Measurements from ENCODE around the gene WDR86. TPM values are rescaled to one million over a fixed set of nuclear protein-coding genes. Genes with fewer than 3 reads are reported as not detected.

Gene WDR86
- total RNA-seq, 4 donors from 2014 or later: 1.4 to 2.4 (median 2.0) TPM; not detected in 1

DNA sequence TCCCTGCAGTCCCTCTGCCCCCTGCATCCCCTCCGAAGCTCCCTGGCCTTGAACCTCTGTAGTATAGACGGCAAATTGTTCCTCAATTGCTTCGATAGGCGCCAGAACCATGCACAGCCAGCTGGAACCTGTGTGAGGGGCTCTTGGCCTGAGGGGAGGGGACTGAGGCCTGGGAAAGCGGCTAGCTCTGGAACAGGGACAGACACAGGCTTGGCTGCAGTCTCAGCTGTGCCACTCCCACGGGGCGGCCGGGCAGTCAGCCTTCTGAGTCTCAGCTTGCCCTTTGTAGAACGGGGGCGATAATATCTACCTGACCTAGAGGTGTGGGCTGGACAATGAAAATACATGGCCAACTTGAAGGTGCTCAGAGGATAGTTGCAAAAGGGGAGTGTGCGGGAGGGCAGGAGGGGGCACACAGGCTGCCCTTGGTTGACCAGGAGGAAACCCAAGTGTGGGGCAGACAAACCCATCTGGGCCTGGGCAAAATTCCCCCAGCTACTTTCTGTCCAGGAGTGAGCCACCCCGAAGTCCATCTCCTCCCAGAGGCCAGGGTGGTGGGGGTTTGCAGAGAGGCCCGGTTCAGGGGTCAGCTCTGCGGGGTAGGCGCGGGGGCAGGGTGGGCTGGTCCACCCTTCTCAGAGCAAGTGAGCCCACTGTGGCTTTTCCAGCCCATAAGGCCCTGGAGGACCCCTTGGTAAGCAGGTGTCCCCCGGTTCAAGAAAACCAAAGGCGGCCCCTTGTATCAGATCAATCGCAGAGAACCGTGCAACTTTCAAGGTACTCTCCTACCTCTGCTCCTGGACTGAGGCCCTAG is 25.5 kb upstream of the WDR86 start:
- intact Hi-C loops (cut with DNase I; ENCODE audit: low total_unique reads): no loop called here
- no peak for DNase-seq (ENCODE audit: low spot score in 2 of 2)
- H3K4me3 ChIP-seq (ENCODE audit: low read depth, poor library complexity, severe bottlenecking): no peak overlapping the region
- TF ChIP-seq, protein P1, sequence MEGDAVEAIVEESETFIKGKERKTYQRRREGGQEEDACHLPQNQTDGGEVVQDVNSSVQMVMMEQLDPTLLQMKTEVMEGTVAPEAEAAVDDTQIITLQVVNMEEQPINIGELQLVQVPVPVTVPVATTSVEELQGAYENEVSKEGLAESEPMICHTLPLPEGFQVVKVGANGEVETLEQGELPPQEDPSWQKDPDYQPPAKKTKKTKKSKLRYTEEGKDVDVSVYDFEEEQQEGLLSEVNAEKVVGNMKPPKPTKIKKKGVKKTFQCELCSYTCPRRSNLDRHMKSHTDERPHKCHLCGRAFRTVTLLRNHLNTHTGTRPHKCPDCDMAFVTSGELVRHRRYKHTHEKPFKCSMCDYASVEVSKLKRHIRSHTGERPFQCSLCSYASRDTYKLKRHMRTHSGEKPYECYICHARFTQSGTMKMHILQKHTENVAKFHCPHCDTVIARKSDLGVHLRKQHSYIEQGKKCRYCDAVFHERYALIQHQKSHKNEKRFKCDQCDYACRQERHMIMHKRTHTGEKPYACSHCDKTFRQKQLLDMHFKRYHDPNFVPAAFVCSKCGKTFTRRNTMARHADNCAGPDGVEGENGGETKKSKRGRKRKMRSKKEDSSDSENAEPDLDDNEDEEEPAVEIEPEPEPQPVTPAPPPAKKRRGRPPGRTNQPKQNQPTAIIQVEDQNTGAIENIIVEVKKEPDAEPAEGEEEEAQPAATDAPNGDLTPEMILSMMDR (IDR thresholded peaks at IDR 0.05): no peak
- TF ChIP-seq POLR2A (IDR thresholded peaks at IDR 0.05): no peak
- 88 to 89% methylated on average over 17 to 20 of the region's 20 CpGs for WGBS, 2 donors

DNA sequence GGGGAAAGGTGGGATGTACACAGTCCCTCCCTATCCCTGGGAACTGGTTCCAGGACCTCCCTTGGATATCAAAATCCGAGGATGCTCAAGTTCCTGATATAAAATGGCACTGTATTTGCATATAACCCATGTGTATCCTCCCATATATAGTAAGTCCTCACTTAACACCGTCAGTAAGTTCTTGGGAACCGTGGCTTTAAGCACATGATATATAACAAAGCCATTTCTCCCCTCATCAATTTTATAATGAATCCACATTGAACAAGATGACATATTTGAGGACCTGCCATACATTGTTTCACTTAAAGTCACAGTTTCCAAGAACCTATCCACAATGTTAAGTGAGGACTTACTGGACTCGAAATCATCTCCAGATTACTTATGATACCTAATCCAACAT is 24.7 kb upstream of the WDR86 start:
- no peak overlapping the region for H3K4me3 ChIP-seq (ENCODE audit: low read depth, poor library complexity, severe bottlenecking)

DNA sequence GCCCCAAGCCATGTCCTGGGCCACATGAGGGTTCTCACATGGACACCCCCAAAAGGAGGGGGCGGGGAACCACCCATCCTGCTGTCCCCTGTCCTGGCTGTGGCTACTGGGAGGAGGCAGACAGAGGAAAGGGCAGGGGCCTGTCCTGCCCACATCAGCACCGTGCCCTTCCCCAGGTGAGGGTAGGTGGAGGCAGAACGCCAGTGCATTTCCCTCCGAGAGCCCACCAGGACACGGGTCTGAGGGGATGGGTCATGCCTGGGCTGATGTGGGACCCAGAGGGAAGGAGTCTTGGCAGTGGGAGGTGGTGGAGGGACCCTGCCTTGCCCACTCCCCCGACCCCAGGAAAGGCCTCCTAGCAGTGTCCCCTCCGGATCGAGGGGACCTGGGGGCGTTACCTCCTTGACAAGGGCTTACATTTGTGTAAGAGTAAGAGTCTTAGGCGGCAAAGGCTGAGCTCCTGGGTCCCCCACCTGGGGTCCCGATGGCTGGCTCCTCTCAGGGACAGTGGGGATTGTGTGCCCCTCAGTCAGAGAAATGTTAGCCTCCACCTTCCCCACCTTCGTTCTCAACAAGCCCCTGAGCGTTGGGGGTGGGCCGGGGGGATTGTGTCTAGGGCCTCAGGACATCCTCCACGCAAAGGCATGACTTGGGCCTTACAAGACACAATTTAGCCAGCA is 24.0 kb upstream of the WDR86 start:
- TF ChIP-seq, protein P1 (IDR thresholded peaks at IDR 0.05): no peak
- no peak for TF ChIP-seq POLR2A (IDR thresholded peaks at IDR 0.05)
- intact Hi-C loops (cut with DNase I; ENCODE audit: low total_unique reads): no loop called here

More for the DNA sequence above, 24.7 kb upstream of the WDR86 start:
- intact Hi-C loops (cut with DNase I; ENCODE audit: low total_unique reads): no loop called here
- TF ChIP-seq, protein P1 (IDR thresholded peaks at IDR 0.05): no peak
- no peak for TF ChIP-seq POLR2A (IDR thresholded peaks at IDR 0.05)
- no peak for DNase-seq (ENCODE audit: low spot score in 2 of 2)
- 92 to 93% methylated on average over 4 of the region's 4 CpGs for WGBS, 2 donors

DNA sequence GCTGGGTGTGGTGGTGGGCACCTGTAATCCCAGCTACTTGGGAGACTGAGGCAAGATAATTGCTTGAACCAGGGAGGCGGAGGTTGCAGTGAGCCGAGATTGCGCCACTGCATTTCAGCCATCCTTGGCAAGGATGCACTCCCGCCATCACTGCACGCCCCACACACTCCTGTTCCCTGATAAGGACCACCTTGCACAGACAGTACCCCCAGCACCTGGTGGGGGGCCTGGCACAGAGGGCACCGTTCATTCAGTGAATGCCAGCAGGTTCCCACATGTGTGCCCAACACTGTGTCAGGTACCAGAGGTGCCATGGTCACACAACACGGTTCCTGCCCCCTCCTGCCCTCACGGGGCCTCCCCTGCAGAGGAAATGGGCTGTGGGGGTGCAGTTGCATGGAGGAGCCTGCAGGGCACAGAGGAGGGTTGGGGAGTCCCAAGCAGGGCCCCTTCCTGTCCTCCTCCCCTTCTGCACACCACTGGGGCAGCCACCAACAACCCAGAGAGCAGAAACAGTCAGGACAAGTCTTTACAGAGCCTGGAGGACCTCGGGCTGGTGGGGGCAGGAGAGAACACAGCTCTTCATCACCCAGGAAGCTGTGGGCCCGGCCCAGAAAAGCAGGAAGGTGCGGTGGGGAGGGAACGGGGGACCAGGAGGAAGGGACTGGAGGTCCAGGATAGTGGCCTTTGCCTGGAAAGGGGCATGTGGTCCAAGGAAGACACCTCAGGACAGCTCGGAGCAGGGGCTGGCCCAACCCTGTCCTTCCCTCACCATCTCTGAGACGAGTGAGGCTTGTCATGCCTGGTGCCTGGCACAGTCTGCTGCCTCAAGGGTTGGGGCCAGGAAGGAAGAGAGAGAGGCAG is 23.1 kb upstream of the WDR86 start:
- intact Hi-C loops (cut with DNase I; ENCODE audit: low total_unique reads): no loop called here
- no peak overlapping the region for H3K4me3 ChIP-seq (ENCODE audit: low read depth, poor library complexity, severe bottlenecking)
- no peak for DNase-seq (ENCODE audit: low spot score in 2 of 2)
- no peak for TF ChIP-seq POLR2A (IDR thresholded peaks at IDR 0.05)
- TF ChIP-seq, protein P1 (IDR thresholded peaks at IDR 0.05): no peak
- WGBS, 2 donors: 56% methylated on average over 14 of the region's 14 CpGs

More for the DNA sequence above, 24.0 kb upstream of the WDR86 start:
- H3K4me3 ChIP-seq (ENCODE audit: low read depth, poor library complexity, severe bottlenecking): no peak overlapping the region
- DNase-seq (ENCODE audit: low spot score in 2 of 2): no peak
- 92% methylated on average over 15 of the region's 15 CpGs for WGBS, 2 donors

DNA sequence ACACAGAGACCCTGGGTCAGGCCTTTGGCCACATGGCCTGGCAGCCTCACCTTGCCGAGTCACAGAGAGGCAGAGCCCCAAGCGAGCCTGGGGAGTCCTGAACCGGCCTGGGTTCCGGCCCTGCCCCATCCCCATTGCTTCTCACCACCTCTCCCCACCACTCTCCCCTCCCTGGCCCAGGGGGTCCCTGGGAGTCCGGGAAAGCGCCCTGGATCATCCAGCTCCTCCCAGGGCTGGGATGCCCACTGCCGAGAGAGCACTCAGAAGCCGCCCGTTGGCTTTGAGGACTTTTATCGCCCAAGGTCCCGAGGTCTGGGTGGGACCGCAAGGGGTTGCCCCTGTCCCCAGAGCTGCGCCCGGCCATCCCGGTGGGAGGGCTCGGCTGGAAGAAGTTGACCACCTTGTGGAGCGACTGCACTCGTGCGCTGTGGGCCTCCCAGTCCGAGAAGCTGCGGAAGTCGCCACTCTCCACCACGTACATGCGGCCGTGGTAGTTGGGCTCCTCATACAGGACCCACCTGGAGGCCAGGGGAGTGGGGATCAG is 22.0 kb upstream of the WDR86 start:
- no peak for DNase-seq (ENCODE audit: low spot score in 2 of 2)
- intact Hi-C loops (cut with DNase I; ENCODE audit: low total_unique reads): no loop called here
- WGBS, 2 donors: 97% methylated on average over 9 to 25 of the region's 25 CpGs
- H3K4me3 ChIP-seq (ENCODE audit: low read depth, poor library complexity, severe bottlenecking): no peak overlapping the region
- TF ChIP-seq, protein P1 (IDR thresholded peaks at IDR 0.05): no peak
- TF ChIP-seq POLR2A (IDR thresholded peaks at IDR 0.05): no peak
